HG03565 (cell line): Measurements from ENCODE around the gene FBXO36.

Source experiments
- ATAC-seq: cut with Tn5 transposase; IDR thresholded peaks from one replicate; pipeline ENCODE4 v1.9.1; 2021; ENCODE audit warnings: mild to moderate bottlenecking, moderate library complexity; ENCODE audit not compliant: unreplicated experiment

The FBXO36 gene

DNA sequence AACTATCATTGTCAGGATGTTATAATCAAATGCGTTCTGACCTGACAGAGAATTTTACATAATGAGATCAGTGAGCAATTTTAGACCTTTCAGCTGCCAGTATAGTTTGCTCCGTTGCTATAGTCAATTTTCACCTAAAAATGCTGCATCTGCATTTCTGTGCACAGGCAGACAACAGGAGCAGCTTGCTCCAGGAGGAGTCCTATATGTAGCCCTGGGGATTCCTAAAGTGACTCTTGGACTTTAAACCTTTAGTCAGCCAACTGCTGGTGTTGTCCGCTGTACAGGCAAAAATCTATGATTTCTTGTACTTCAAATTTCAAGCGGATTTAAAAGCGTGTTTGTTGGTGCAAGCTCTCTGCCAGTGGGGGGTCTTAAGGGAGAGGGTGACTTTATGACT is 120.7 kb downstream of the FBXO36 start:
- ATAC-seq: no peak

DNA sequence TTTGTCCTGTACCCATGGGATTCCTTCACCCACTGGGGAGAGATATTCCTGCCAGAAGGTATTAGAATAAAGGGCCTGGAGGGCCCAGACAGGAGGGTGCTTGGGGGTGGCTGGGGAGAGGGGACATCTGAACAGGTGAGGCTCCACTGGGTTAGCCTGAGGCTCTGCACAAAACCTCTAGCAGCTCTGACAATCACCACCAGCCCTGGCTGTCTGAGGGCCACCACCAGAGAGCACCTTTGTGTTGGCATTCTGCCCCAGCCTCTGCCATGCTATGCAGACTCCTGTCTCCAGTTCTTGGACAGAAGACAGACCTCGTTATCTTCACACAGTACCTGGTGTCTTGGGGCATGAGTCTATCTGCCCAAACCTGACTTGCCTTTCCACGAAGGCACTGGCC is 121.2 kb downstream of the FBXO36 start:
- ATAC-seq: no peak

DNA sequence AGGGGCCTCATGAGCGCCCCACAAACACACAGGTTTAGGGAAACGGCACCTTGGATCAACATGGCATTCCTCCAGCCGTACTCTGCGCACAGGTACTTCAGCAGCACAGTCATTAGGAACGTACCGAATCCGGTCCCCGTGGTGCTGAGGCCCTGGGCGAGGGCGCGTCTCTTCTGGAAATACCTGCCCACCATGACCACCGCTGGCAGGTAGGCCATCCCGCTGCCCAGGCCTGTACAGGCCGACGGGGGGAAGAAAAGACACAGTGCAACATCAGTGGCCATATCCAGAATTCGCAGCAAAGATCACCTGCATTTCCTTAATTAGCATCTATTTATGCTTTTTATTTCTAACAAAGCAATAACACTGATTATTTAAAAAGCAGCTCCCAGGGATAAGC is 124.2 kb downstream of the FBXO36 start:
- no peak for ATAC-seq

DNA sequence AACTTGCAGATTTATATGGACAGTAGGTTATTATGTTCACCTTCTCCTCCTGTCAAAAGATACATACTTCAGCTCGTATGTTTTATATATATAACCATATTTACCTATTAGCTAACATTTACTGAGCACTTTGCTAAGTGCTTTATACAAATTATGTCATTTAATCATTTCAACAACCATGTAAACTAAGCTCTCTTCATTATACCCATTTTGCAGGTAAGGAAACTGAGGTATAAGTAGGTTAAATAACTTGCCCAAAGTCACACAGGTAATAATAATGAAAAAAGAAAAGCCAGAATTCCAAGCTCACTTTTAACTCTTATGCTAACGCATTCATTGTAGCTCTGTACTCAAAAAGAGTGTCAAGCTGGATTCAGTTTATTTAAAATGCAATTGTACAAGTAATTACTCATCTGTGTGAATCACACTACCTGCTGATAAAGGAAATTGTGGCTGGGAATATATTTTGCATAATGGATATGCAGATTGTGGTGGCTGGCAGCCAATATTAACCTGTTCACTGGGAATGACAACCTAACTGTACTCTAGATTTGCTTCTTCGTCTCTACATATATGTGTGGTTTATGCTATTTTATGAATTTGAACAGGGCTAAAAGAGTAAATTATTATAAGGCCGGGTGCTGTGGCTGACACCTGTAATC is 125.8 kb downstream of the FBXO36 start:
- ATAC-seq: no peak

DNA sequence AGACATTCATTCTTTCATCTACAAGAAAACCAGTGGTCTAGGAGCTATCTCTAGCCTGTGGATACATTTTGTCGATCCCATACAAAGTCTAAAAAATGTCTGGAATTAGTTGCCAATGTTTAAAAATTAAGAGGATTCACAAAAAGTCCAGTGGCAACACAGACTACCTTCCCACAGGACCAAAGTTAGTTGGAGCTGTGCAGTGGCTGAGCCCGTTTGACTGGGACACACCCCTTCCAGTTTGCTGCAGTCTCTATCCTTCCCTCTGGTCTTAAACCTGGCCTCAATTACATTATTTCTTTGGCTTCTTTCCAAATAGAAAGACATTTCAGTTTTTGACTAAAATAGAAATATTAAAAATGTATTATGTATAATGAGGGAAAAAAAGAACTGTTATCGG is 127.8 kb downstream of the FBXO36 start:
- ATAC-seq: no peak

DNA sequence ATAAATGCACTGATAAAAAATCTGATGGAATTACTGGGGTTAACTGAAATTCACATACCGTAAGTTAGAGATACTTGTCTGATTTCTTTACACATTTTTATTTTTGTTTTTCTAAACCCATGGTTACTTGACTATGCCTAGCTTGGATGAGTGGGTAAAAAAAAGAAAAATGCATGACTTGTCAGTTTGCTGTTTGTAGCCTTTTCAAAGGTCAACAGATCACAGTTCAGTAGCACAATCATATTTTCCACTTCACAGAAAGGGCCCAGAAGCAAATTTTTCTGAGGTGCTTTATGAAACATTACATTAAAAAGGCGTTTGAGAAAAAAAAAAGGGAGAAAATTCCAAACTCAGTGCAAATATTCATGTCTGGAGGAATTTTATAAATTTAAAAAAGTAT is 130.0 kb downstream of the FBXO36 start:
- no peak for ATAC-seq

DNA sequence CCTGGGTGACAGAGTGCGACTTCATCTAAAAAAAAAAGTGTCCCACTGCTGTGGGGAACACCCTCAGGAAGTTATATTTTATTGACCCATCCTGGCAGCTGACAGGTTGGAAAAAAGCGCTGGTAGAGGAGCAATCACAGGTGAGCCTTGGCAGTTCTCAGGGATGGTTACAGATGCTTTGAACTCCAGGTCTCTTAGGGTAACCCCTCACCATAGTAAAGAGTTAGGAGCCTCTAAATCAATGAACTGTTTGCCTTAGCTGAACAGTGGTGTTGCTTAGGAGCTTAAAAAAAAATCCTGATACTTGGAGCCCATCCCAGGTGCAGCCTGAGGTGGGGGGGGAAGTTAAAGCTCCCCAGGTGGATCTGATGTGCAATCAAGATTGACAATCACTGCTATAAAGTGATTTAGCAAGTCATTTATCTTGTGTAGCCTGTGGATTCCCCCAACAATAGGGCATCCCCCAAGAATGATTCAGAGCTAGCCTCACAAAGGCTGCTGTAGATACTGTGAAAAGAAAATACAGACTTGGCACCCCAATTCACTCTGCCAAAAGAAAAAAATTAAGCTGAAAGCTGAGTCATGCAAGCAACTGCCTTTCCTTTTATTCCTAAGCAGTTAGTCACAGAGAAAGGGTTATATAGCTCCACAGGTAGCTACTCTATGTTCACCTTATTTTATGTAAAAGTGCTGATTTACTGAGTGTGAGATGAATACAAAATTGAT is 131.6 kb downstream of the FBXO36 start:
- ATAC-seq: no peak

DNA sequence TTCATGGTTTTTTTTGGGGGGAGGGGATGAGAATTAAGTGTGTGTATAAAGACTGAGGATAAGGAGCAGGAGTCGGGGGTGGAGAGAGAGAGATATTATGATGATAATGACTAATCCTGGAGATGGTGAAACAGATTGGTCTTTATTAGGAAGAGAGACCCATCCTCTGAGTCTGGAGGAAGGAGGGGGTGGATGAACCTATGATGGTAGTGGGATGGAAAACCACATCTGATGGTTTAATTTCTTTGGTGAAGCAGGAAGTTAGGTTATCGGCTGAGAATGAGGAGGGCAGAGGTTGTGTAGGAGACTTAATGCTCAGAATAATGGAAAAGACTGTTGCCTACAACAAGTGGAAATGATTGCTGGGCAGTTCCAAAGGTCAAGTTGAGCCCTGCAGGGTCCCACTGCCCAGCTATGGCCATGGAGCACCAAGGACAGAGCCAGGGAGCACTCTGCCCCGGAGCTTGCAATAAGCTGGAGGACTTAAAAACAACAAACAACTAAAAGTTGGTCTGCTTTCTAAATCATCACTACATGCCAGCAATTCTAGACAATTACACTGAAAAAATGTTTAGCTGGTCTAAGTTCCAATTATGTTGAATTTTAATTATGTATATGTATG is 138.5 kb downstream of the FBXO36 start:
- no peak for ATAC-seq
